GM13977 (cell line): Measurements from ENCODE around the gene PRR23B.
A peak's percentile ranks its signal among the peaks of the same experiment; 100 is the strongest.

Experiments used
- DNase-seq: peaks from one replicate; pipeline ENCODE4 v3.0.0; 2012; ENCODE audit warnings: low spot score
- CTCF ChIP-seq: IDR thresholded peaks from 2 replicates; pipeline ENCODE4 v1.5.1; 2012; ENCODE audit warnings: mild to moderate bottlenecking, control low read depth; ENCODE audit not compliant: insufficient read depth; ENCODE audit errors: extremely low read depth, missing control alignments
- in situ Hi-C: fragments of 300-500 bp; cut with MboI; formaldehyde crosslinking; loops from one replicate; pipeline ENCODE4 v1.12.0; 2022; ENCODE audit warnings: low sequenced_read_pairs, low pct_unique_long_range_greater_than_20kb, mixed read lengths, inconsistent platforms; ENCODE audit not compliant: unreplicated experiment

Gene PRR23B

GRCh38 chr3:139020868-139021234 lies at the start of gene PRR23B:
Gene PRR23B (minus strand): TSS chr3:139020926. CDS start chr3:139020661, 265 bp downstream.
- no peak for TF ChIP-seq CTCF
- in situ Hi-C loops = no loop called here
- no peak for DNase-seq

GRCh38 chr3:139062918-139063317 lies 42.2 kb upstream of the PRR23B start:
- in situ Hi-C loops = no loop called here
- no peak for DNase-seq
- no peak for TF ChIP-seq CTCF

- DNase-seq = no peak
- no peak for TF ChIP-seq CTCF
- in situ Hi-C loops = no loop called here
Measured at GRCh38 chr3:139052802-139053600, 32.3 kb upstream of the PRR23B start.

- in situ Hi-C loops = no loop called here
- no peak for TF ChIP-seq CTCF
- DNase-seq = peak; percentile 13
Measured at GRCh38 chr3:139044366-139045210, 23.9 kb upstream of the PRR23B start, which contains the start of gene PRR23C. Gene PRR23C (minus strand): TSS chr3:139044892. CDS start chr3:139044620, 272 bp downstream.

GRCh38 chr3:139043554-139044365 lies 23.0 kb upstream of the PRR23B start:
- no peak for DNase-seq
- in situ Hi-C loops = no loop called here
- no peak for TF ChIP-seq CTCF

GRCh38 chr3:139037478-139037877 lies 16.8 kb upstream of the PRR23B start:
- no peak for TF ChIP-seq CTCF
- DNase-seq = no peak
- in situ Hi-C loops = no loop called here
